ENCODE results near the gene NCKAP1. TPM values are rescaled to one million over a fixed set of nuclear protein-coding genes. Genes with fewer than 3 reads are reported as not detected.
A peak's percentile ranks its signal among the peaks of the same experiment; 100 is the strongest.

Gene NCKAP1
- total RNA-seq, 1 donor from 2014 or later, result 106 TPM

DNA sequence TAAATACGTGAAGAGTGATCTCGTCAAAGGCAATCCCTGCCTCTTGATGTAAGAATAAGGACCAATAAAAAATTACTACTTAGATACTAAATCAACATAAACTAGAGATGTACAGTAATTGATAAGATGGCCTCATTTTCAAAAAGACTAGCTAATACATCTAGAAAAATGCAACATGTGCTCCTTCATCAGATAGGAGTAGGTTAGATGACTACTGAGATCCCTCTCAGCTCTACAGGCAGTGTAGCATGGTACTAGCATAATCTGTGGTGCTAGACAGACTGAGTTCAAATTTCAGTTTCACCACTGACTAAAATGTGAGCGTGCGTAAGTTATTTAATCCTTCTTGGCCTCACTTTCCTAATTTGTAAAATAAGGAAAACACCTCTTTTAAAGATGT is 89.2 kb downstream of the NCKAP1 start:
- peaks cover 18% of the 10 kb centered on the region for H3K36me3 Mint-ChIP-seq (ENCODE audit: low read depth)
- H3K9me3 Mint-ChIP-seq, result no peaks in the 10 kb centered on the region
- peaks cover 8% of the 10 kb centered on the region for H3K4me1 Mint-ChIP-seq
- TF ChIP-seq, protein P1, sequence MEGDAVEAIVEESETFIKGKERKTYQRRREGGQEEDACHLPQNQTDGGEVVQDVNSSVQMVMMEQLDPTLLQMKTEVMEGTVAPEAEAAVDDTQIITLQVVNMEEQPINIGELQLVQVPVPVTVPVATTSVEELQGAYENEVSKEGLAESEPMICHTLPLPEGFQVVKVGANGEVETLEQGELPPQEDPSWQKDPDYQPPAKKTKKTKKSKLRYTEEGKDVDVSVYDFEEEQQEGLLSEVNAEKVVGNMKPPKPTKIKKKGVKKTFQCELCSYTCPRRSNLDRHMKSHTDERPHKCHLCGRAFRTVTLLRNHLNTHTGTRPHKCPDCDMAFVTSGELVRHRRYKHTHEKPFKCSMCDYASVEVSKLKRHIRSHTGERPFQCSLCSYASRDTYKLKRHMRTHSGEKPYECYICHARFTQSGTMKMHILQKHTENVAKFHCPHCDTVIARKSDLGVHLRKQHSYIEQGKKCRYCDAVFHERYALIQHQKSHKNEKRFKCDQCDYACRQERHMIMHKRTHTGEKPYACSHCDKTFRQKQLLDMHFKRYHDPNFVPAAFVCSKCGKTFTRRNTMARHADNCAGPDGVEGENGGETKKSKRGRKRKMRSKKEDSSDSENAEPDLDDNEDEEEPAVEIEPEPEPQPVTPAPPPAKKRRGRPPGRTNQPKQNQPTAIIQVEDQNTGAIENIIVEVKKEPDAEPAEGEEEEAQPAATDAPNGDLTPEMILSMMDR (conservative IDR thresholded peaks at IDR 0.05), result no peak
- peak overlapping the region; percentile 15 for H3K27ac Mint-ChIP-seq (ENCODE audit: unreplicated experiment)
- no peaks in the 10 kb centered on the region for H3K27me3 Mint-ChIP-seq (ENCODE audit: low read depth)
- no peak for DNase-seq (ENCODE audit: low read depth, low spot score)
- no peak overlapping the region for H3K4me3 Mint-ChIP-seq

DNA sequence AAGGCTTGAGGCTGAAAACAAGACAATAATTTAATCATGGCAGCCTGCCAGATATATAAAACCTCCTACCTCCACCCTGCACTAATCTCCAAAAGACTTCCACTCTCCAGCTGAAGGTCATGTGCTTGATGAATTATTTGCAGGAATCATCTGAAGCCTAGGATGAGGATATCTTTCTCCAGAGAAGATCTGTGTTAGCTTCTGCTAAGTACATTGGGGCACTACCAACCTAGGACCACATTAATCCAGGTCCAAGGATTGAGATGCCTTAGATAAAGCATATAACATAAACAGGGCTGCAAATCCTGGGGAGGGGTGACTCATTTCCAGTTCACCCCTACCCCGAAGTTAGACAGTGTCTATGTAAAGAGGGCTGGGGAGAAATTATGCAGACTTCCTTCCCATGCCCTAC is 91.3 kb downstream of the NCKAP1 start:
- no peak for DNase-seq (ENCODE audit: low read depth, low spot score)
- Mint-ChIP-seq H3K27ac (ENCODE audit: unreplicated experiment) (no peak overlapping the region), H3K4me1 (peaks cover 13% of the 10 kb centered on the region), H3K27me3 (ENCODE audit: low read depth) (no peaks in the 10 kb centered on the region), H3K36me3 (ENCODE audit: low read depth) (peaks cover 13% of the 10 kb centered on the region), H3K4me3 (no peak overlapping the region), H3K9me3 (no peaks in the 10 kb centered on the region)
- TF ChIP-seq, protein P1 (conservative IDR thresholded peaks at IDR 0.05), result no peak

DNA sequence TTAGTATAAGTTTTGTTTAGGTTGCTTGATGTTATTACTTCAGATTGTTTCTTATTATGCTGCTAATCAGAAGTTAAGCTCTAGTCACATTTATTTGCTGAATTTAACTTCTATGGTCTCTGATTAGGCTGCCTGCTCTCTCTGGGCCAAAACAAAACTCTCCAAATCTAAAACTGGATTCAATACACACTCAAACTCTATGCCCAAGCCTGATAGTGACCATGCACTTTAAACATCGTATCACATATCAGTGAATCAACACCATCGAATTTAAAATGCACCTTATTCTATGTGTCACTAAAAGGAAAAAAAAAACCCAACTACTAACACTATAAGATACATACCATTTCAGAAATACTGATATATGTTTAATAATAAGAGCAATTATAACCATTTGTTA is 94.9 kb downstream of the NCKAP1 start:
- no peak overlapping the region for H3K4me3 Mint-ChIP-seq
- H3K4me1 Mint-ChIP-seq, result peaks cover 12% of the 10 kb centered on the region
- H3K36me3 Mint-ChIP-seq (ENCODE audit: low read depth), result peaks cover 18% of the 10 kb centered on the region
- no peaks in the 10 kb centered on the region for H3K27me3 Mint-ChIP-seq (ENCODE audit: low read depth)
- DNase-seq (ENCODE audit: low read depth, low spot score), result no peak
- TF ChIP-seq, protein P1 (conservative IDR thresholded peaks at IDR 0.05), result no peak
- H3K27ac Mint-ChIP-seq (ENCODE audit: unreplicated experiment), result no peak overlapping the region
- H3K9me3 Mint-ChIP-seq, result no peaks in the 10 kb centered on the region

DNA sequence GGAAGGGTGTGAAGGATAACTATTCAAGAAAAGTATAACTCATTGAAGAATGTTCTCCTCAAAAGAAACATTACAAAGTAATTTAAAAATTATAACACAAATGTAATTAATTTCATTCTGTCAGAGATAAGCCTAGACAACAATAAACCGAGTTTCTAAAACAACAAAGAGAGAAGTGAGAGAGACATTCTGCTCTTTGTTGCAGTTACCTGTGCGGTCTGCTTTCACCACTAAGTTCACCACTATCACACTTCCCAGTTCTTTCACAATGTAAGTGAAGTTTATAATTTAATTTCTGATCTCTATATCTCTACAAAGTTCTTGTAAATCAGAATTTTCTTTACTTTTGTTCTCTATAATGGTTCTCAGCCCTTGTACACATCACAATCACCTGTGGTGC is 95.5 kb downstream of the NCKAP1 start:
- Mint-ChIP-seq H3K4me1 (peaks cover 12% of the 10 kb centered on the region), H3K27ac (ENCODE audit: unreplicated experiment) (no peak overlapping the region), H3K9me3 (no peaks in the 10 kb centered on the region), H3K36me3 (ENCODE audit: low read depth) (peaks cover 24% of the 10 kb centered on the region), H3K27me3 (ENCODE audit: low read depth) (no peaks in the 10 kb centered on the region), H3K4me3 (no peak overlapping the region)
- TF ChIP-seq, protein P1 (conservative IDR thresholded peaks at IDR 0.05), result no peak
- no peak for DNase-seq (ENCODE audit: low read depth, low spot score)

DNA sequence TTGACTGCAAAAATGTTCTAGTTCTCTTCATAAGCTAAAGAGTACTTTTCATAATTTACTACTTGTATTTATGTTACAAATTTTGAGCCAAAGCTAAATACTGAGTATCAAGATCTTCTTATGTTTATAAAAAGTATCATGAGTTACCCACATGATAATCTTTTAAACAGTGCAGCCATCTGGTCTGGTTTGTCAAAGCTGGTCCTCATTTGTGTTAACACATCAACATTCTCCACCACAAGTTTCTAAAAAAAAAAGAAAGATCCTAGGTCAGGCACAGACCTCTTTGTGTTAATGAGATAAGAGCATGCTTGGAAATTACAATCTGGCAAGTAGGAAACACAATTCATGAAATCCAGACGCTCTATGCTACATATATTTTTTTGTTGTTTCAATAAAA is 96.3 kb downstream of the NCKAP1 start:
- Mint-ChIP-seq H3K27me3 (ENCODE audit: low read depth) (no peaks in the 10 kb centered on the region), H3K27ac (ENCODE audit: unreplicated experiment) (no peak overlapping the region)

More for the DNA sequence above, 96.3 kb downstream of the NCKAP1 start:
- Mint-ChIP-seq H3K9me3 (no peaks in the 10 kb centered on the region), H3K36me3 (ENCODE audit: low read depth) (peaks cover 25% of the 10 kb centered on the region), H3K4me3 (no peak overlapping the region), H3K4me1 (peaks cover 12% of the 10 kb centered on the region)
- TF ChIP-seq, protein P1 (conservative IDR thresholded peaks at IDR 0.05), result no peak
- no peak for DNase-seq (ENCODE audit: low read depth, low spot score)

Data from neural crest cell (in vitro differentiated cells).